ENCODE data around the gene HS2ST1.

Gene HS2ST1

DNA sequence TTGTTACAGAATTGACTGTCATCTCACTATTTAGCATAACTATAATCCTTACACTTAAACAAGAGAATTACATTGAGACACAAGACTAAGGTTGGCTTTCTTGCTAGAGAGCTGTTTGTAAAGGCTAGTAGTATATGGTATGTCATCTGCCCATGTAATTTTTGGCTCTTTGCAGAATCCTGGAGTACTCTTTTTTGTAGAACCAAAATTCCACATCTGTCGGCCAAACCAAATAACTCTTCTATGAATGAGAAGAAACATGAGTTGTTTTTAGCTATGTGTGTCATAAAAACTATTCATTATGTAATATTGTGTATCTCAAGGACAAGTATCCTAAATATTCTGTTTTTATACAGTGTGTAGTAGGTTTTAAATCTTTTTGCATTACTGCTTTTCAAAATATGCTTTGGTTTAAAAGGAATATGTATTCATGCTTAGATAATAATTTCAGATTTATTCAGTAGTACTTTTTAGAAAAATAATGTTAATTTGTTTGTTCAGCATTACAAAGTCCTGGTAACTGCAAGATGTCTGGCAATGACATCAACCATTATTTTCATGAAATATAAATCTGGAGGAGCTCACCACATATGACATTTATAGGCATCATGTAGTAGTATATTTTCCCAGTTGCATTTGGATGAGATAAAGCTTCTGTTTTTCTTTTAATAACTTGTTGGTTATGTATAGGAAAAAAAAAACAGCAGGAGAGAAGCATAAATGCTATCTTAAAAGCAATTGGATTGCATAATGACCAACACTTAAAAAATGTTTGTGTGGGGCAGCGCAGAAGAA is 159.8 kb downstream of the HS2ST1 start:
- no peak for DNase-seq

DNA sequence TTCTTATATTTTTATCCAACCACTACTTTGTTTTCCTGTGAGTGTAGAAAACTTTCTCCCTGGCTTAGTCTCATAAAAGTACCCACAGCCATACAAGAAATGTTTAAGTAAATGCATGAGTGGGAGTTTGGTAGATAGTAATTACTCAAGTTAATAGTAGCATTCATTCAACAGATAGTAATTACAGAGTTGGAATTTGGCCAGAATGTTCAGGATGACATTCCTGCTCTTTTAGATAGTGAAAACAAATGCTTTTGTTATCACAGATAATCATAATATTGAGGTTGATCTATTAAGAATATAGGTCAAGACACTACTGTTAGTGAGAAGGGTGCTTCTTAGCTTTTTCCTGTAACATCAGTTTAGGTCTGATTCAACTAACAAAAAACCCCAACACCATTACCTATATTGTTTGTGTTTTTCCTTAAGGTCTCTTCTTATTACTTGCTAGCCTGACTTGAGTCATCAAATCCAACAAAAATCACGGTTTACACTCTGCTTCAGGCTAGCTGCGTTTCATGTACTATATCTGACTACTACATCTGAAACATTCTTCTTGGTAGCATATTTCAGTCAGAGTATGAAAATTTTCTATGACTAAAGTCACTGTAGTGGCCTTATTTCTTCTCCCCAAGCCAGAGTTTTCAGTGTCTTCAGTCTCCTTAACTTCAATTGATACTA is 163.7 kb downstream of the HS2ST1 start:
- DNase-seq, result no peak

DNA sequence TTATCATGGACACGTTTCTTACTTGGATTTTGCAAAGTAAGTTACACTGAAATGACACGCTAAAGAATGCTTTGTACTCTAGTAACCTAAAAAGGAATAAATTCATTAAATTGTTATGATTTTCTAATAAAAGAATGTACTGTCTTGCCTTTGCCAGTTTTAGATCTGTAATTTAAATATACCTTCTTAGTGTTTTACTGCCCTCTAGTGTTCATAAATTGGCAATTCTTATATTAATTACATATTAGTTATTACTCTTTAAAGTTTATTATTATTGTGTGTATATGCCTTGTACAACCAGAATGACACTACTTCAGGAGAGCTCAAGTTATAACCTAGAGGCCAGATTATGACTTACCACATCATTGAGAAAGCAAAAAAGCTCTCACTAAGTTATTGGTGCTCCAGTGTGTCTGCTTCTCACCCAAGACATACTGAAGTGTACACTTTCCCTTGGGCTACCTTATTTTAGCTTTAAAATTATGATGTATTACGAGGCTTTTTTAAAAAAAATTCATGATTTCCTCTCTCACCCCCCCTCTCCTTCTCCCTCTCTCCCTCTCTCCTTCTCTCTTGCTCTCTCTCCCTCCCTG is 169.9 kb downstream of the HS2ST1 start:
- DNase-seq, result no peak

DNA sequence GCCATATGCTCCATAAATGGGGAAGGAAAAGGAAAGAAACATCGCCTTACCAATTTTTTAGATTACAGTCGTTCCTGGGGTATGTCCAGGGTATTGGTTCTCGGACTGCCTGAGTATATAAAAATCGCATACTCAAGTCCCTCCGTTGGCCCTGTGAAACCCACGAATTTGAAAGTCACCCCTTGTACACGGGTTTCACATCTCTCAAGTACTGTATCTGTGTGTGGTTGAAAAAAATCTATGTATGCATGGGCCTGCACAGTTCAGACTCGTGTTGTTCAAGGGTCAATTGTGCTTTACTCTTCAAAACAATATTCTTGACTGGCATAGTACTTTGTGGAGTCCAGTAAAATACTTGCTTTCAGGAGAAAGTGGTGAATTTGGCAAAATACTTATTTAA is 171.7 kb downstream of the HS2ST1 start:
- DNase-seq, result no peak

GRCh38 chr1:87089070-87089736 is 174.8 kb downstream of the HS2ST1 start:
- no peak for DNase-seq

- no peak for DNase-seq
These were observed 175.4 kb downstream of the HS2ST1 start for GRCh38 chr1:87089823-87090222.

GRCh38 chr1:87091425-87091824 is 177.0 kb downstream of the HS2ST1 start:
- DNase-seq, result peak; percentile 46

DNA sequence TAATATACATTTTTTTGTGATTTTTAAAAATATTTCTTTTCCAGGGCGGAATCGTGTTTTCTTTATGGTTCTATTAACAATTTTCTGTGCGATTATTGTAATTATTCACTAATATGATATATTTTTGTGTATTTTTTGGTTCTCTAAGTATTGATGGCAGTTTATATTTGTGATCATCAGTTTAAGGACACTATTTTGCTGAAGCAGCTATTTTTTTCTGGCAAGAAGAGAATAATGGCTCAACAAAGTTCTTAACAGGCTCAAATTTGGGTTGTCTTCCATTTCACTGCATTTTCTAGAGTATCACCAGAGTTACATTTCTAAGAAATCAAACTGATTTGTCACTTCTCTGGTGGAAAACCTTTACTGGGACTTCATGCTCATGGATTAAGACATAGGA is 178.4 kb downstream of the HS2ST1 start:
- DNase-seq, result no peak

GRCh38 chr1:87093286-87093685 is 178.9 kb downstream of the HS2ST1 start:
- no peak for DNase-seq

- DNase-seq, result no peak
These were observed 179.8 kb downstream of the HS2ST1 start for GRCh38 chr1:87094238-87094637.

- no peak for DNase-seq
These were observed 185.8 kb downstream of the HS2ST1 start for GRCh38 chr1:87100271-87100670.

- DNase-seq, result no peak
These were observed 188.6 kb downstream of the HS2ST1 start for GRCh38 chr1:87103074-87103473.

- DNase-seq, result no peak
These were observed 189.7 kb downstream of the HS2ST1 start for GRCh38 chr1:87104140-87104539.

DNA sequence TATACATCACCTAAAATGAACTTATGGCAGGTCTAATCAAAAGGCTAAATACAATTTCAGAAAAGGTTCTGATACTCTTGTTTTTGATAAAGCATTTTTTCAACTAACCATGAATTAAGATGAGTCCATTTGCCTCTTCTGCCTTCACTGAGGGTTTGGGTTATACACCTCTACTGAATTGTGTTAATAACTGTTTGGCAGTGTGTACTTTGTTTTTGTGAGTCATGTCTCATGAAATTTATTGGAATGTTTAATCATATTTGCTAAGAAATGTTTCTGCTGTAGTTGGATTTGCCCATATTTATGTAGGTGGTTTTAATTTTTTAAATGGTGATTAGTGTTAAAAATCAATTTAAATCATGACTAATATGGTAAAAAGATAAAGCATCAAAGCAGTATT is 190.5 kb downstream of the HS2ST1 start:
- no peak for DNase-seq

GRCh38 chr1:87106144-87106543 is 191.7 kb downstream of the HS2ST1 start:
- DNase-seq, result no peak

DNA sequence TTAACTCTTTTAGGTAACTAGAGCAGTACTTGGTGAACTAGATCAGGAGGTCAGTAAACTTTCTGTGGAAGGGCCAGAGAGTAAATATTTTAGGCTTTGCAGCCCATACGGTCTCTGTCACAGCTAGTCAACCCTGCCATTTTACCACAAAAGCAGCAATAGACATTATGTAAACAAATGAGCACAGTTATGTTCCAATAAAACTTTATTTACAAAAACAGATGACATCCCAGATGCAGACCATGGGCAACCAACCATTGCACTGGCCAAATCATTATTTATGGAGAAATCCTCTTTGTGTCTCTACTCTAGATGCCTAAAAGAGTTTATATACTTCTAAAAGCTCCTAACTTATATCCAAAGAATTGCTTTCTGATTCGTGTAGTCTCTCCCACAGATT is 192.4 kb downstream of the HS2ST1 start:
- DNase-seq, result no peak

DNA sequence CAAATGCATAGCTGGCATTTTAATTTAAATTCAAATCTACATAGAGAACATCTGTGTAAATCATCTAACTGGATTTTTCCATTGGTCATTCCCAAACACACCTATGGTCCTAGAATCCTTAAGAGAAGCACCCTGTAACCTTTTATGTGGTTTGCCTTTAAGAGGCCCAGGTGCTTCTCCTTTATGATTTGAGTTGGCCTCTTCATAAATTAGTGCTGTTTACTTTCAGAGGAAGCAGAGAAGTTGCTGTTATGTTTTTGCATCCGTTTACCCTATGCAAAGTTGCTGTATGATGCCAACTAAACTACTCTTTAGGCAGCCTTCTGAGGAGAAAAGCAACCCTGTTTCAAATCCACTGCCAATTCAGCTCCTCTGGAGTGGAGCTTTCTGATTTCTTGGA is 193.8 kb downstream of the HS2ST1 start:
- no peak for DNase-seq

GRCh38 chr1:87108814-87109411 is 194.5 kb downstream of the HS2ST1 start:
- no peak for DNase-seq

DNA sequence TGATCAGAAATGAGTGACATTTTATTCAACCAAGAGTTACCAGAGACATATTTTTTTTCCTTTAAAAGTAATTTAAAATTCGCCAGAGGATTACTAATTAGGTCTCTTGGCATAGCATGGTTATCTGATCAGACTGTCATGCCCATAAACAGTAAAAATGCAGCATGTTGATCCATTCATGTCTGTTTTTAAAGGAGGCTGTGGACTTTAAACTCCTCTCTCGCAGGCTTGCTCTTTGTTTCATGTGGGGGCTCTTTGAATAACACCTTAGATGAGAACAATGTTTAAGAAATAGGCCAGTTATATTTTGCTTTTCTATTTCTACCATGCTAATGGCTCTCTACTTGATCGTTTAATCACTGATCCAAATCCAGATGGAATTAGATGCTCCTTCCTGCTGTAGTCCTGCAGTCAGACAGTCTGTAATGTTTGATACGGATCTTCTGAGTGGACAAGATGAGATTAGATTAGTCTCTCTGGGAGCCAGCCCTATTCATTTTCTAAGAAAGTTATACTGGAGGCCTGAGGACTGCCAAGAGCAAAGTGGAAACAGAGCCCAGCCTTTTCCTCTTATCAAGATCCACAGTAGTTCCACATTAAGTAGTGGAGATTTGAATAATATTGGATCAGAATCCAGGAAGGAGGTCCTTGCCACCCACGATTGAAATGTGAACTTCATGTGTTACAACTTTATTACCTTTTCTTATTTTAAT is 197.4 kb downstream of the HS2ST1 start:
- no peak for DNase-seq

- no peak for DNase-seq
These were observed 198.9 kb downstream of the HS2ST1 start for GRCh38 chr1:87113313-87113712.

- DNase-seq, result no peak
These were observed 201.0 kb downstream of the HS2ST1 start for GRCh38 chr1:87115317-87115890.

DNA sequence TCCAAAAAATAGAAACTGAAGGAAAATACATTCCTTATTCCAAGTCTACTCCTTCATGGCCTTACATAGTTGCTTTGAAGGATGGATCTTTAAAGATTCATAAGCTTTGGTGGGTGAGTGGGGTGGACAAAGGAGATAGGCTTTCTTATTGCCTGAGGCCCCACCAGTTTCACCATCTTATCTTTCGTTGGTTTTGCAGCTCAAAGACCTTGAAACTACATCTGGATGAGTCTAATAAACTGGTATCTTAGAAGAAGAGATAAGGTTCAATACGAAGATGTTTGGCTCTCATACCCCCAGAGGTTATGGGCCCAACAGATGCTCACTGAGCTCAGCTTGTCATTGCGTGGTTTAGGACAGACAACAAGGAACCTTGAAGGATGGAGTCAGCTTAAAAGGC is 201.5 kb downstream of the HS2ST1 start:
- no peak for DNase-seq
